ENCODE measurements around the gene TRIM17. TPM values are rescaled to one million over a fixed set of nuclear protein-coding genes. Genes with fewer than 3 reads are reported as not detected.

The TRIM17 gene
- total RNA-seq, 2 donors from 2014 or later: 0.56 TPM; not detected in 1

GRCh38 chr1:228417061-228417460, 400 bp upstream of the TRIM17 start:
- no peak for ATAC-seq (ENCODE audit: insufficient number of reproducible peaks, low FRiP score, low read depth)
- Histone ChIP-seq H3K27ac (no peak overlapping the region), H3K9me3 (no peaks in the 10 kb centered on the region), H3K4me1 (ENCODE audit: control insufficient read depth in 1 of 2, low read depth in 2 of 2) (peaks cover 9 to 12% of the 10 kb centered on the region in 2 donors), H3K27me3 (replicated peaks; ENCODE audit: insufficient read depth) (no peaks in the 10 kb centered on the region), H3K36me3 (no peaks in the 10 kb centered on the region), H3K4me3 (no peak overlapping the region)
- DNase-seq (ENCODE audit: low spot score): no peak
- TF ChIP-seq, protein P1, sequence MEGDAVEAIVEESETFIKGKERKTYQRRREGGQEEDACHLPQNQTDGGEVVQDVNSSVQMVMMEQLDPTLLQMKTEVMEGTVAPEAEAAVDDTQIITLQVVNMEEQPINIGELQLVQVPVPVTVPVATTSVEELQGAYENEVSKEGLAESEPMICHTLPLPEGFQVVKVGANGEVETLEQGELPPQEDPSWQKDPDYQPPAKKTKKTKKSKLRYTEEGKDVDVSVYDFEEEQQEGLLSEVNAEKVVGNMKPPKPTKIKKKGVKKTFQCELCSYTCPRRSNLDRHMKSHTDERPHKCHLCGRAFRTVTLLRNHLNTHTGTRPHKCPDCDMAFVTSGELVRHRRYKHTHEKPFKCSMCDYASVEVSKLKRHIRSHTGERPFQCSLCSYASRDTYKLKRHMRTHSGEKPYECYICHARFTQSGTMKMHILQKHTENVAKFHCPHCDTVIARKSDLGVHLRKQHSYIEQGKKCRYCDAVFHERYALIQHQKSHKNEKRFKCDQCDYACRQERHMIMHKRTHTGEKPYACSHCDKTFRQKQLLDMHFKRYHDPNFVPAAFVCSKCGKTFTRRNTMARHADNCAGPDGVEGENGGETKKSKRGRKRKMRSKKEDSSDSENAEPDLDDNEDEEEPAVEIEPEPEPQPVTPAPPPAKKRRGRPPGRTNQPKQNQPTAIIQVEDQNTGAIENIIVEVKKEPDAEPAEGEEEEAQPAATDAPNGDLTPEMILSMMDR (IDR thresholded peaks at IDR 0.05): no peak

GRCh38 chr1:228415853-228416216, 826 bp downstream of the TRIM17 start:
- TF ChIP-seq, protein P1 (IDR thresholded peaks at IDR 0.05): no peak
- Histone ChIP-seq H3K27me3 (replicated peaks; ENCODE audit: insufficient read depth) (no peaks in the 10 kb centered on the region), H3K27ac (no peak overlapping the region), H3K4me1 (ENCODE audit: control insufficient read depth in 1 of 2, low read depth in 2 of 2) (peaks cover 9 to 12% of the 10 kb centered on the region in 2 donors), H3K36me3 (no peaks in the 10 kb centered on the region), H3K9me3 (no peaks in the 10 kb centered on the region), H3K4me3 (peak overlapping the region; percentile 58)
- DNase-seq (ENCODE audit: low spot score) (no peak), ATAC-seq (ENCODE audit: insufficient number of reproducible peaks, low FRiP score, low read depth) (no peak)

DNA sequence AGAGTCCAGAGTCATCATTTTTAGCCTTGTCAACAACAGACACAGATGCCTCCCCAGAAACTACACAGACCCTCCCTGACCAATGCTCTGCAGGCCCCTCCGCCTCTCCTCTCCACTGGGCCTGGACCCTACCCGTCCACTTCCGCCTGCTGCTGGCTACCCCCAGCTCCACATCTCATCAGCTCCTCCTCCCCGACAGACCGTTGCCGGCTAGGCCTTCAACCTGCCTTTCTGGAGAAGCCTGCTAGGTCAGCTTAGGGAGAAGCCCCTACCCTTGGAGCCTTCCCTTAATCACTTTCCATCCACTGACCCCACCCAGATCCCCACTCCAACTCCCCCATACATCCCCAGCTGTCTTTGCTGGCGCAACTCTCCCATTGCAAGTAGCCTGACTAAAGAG, 1.4 kb downstream of the TRIM17 start:
- H3K9me3 ChIP-seq: no peaks in the 10 kb centered on the region
- no peak overlapping the region for H3K4me3 ChIP-seq
- DNase-seq (ENCODE audit: low spot score): no peak
- H3K4me1 ChIP-seq (ENCODE audit: control insufficient read depth in 1 of 2, low read depth in 2 of 2): peaks cover 9 to 12% of the 10 kb centered on the region in 2 donors
- TF ChIP-seq, protein P1 (IDR thresholded peaks at IDR 0.05): no peak
- no peaks in the 10 kb centered on the region for H3K27me3 ChIP-seq (replicated peaks; ENCODE audit: insufficient read depth)
- ATAC-seq (ENCODE audit: insufficient number of reproducible peaks, low FRiP score, low read depth): no peak
- H3K27ac ChIP-seq: no peak overlapping the region
- H3K36me3 ChIP-seq: no peaks in the 10 kb centered on the region

DNA sequence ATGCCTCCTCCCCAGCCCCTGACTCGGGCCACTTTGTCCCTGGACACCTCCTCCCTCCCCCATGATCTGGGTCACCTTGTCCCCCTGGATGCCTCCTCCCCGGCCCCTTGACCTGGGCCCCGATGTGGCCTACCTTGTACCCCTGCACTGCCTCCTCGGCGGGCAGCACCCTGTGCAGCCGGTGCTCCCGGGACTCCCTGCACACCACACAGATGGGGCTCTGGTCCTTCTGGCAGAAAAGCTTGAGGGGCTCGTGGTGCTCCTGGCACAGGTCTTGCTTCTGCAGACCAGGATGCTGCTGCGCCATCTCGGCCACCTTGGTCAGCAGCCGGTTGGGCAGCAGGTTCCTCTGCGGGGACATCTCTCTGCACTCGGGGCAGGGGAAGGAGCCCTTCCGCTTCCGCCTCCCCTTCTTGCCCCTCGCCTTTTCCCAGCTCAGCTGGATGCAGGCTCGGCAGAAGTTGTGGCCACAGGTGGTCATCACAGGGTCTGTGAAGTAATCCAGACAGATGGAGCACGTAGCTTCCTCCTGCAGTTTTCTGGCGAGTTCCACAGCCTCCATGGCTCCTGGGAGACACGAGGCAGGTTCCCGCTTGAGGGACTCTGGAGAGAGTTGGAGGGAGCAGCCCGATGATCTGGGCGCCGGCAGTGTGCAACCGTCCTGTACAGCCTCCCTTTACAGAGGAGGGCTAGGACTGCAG, 2.0 kb downstream of the TRIM17 start:
- Histone ChIP-seq H3K36me3 (no peaks in the 10 kb centered on the region), H3K9me3 (no peaks in the 10 kb centered on the region), H3K27me3 (replicated peaks; ENCODE audit: insufficient read depth) (no peaks in the 10 kb centered on the region), H3K27ac (no peak overlapping the region), H3K4me1 (ENCODE audit: control insufficient read depth in 1 of 2, low read depth in 2 of 2) (peaks cover 9 to 12% of the 10 kb centered on the region in 2 donors), H3K4me3 (no peak overlapping the region)
- TF ChIP-seq, protein P1 (IDR thresholded peaks at IDR 0.05): no peak
- ATAC-seq (ENCODE audit: insufficient number of reproducible peaks, low FRiP score, low read depth) (no peak), DNase-seq (ENCODE audit: low spot score) (no peak)

GRCh38 chr1:228413241-228414010, 3.2 kb downstream of the TRIM17 start:
- TF ChIP-seq, protein P1 (IDR thresholded peaks at IDR 0.05): no peak
- no peaks in the 10 kb centered on the region for H3K27me3 ChIP-seq (replicated peaks; ENCODE audit: insufficient read depth)
- no peaks in the 10 kb centered on the region for H3K36me3 ChIP-seq
- ATAC-seq (ENCODE audit: insufficient number of reproducible peaks, low FRiP score, low read depth): no peak
- no peak for DNase-seq (ENCODE audit: low spot score)
- H3K4me3 ChIP-seq: no peak overlapping the region
- H3K4me1 ChIP-seq (ENCODE audit: control insufficient read depth in 1 of 2, low read depth in 2 of 2): peaks cover 9 to 13% of the 10 kb centered on the region in 2 donors
- H3K27ac ChIP-seq: no peak overlapping the region
- no peaks in the 10 kb centered on the region for H3K9me3 ChIP-seq
